ENCODE measurements around the gene VAMP2. TPM values are rescaled to one million over a fixed set of nuclear protein-coding genes. Genes with fewer than 3 reads are reported as not detected.

The VAMP2 gene
- total and polyA plus RNA-seq, 9 of the 15 experiments (the other 6 are each of a cell fraction or from before 2014, with no cell fraction given), result 2.3 to 31.8 (median 6.0) TPM

DNA sequence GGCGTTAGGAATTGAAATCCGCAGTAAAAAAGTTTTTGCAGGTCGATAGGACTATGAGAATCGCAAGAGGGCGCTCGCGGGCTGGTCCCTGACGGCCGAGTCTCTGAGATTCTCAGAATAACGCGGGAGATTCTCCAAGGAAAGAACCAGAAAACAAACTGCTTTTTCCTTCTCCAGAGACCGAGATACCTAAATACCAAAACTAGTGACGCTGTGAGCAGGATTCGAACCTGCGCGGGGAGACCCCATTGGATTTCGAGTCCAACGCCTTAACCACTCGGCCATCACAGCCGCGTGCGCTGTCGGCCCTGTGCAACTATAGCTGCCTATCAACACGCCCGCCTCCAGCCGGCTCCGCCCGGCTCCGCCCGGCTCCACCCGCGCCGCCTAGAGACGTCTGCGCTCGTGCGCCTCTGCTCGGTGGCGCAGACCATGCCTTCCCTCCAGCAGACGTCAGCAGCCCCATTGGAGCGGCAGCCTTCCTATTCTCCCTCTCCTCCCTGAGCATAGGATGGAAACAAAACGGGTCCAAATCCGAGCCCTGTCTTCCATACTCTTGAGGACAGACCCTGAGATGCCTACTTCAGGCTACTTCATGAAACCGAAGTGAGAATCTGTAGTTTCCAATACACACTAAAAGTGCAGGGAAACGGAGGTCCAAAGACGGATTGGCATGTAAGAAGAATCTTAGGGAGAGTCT is 23.9 kb downstream of the VAMP2 start (continued):
- TF ChIP-seq HDAC1 (IDR thresholded peaks at IDR 0.05), result peak; percentile 40 to 67; a peak in 3 of 4 replicates
- peak; percentile 54 for TF ChIP-seq HMGN3 (IDR thresholded peaks at IDR 0.05; ENCODE audit: borderline replicate concordance, extremely low read depth, insufficient read length, low read depth, low read length)
- TF ChIP-seq, protein P1, sequence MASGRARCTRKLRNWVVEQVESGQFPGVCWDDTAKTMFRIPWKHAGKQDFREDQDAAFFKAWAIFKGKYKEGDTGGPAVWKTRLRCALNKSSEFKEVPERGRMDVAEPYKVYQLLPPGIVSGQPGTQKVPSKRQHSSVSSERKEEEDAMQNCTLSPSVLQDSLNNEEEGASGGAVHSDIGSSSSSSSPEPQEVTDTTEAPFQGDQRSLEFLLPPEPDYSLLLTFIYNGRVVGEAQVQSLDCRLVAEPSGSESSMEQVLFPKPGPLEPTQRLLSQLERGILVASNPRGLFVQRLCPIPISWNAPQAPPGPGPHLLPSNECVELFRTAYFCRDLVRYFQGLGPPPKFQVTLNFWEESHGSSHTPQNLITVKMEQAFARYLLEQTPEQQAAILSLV (tag; IDR thresholded peaks at IDR 0.05), result no peak
- no peak for TF ChIP-seq ZNF212 (CRISPR knock-in tag; IDR thresholded peaks at IDR 0.05)
- no peak; the same call in 1 of the 2 replicates for TF ChIP-seq GATAD2B (IDR thresholded peaks at IDR 0.05; ENCODE audit: borderline replicate concordance)
- TF ChIP-seq, protein P2, sequence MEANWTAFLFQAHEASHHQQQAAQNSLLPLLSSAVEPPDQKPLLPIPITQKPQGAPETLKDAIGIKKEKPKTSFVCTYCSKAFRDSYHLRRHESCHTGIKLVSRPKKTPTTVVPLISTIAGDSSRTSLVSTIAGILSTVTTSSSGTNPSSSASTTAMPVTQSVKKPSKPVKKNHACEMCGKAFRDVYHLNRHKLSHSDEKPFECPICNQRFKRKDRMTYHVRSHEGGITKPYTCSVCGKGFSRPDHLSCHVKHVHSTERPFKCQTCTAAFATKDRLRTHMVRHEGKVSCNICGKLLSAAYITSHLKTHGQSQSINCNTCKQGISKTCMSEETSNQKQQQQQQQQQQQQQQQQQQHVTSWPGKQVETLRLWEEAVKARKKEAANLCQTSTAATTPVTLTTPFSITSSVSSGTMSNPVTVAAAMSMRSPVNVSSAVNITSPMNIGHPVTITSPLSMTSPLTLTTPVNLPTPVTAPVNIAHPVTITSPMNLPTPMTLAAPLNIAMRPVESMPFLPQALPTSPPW (CRISPR knock-in tag; IDR thresholded peaks at IDR 0.05), result no peak; the same call in 1 of the 2 replicates
- TF ChIP-seq, protein P3, sequence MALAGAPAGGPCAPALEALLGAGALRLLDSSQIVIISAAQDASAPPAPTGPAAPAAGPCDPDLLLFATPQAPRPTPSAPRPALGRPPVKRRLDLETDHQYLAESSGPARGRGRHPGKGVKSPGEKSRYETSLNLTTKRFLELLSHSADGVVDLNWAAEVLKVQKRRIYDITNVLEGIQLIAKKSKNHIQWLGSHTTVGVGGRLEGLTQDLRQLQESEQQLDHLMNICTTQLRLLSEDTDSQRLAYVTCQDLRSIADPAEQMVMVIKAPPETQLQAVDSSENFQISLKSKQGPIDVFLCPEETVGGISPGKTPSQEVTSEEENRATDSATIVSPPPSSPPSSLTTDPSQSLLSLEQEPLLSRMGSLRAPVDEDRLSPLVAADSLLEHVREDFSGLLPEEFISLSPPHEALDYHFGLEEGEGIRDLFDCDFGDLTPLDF (CRISPR knock-in tag; IDR thresholded peaks at IDR 0.05), result peak; percentile 69
- TF ChIP-seq GTF2A2 (tag; IDR thresholded peaks at IDR 0.05), result no peak
- TF ChIP-seq, protein P4, sequence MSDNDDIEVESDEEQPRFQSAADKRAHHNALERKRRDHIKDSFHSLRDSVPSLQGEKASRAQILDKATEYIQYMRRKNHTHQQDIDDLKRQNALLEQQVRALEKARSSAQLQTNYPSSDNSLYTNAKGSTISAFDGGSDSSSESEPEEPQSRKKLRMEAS (CRISPR knock-in tag; IDR thresholded peaks at IDR 0.05), result peak; percentile 91
- TF ChIP-seq BCOR (IDR thresholded peaks at IDR 0.05), result peak; percentile 44; the same call in 1 of the 2 replicates
- TF ChIP-seq MXI1 (IDR thresholded peaks at IDR 0.05; ENCODE audit: low read depth, low read length), result no peak; the same call in 1 of the 2 replicates
- TF ChIP-seq PCBP1 (IDR thresholded peaks at IDR 0.05; ENCODE audit: low read depth, low read length, poor library complexity, severe bottlenecking), result no peak
- TF ChIP-seq, protein P5, sequence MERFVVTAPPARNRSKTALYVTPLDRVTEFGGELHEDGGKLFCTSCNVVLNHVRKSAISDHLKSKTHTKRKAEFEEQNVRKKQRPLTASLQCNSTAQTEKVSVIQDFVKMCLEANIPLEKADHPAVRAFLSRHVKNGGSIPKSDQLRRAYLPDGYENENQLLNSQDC (CRISPR knock-in tag; IDR thresholded peaks at IDR 0.05), result no peak
- no peak for TF ChIP-seq NUFIP1 (IDR thresholded peaks at IDR 0.05; ENCODE audit: partially characterized antibody)
- TF ChIP-seq, protein P6, sequence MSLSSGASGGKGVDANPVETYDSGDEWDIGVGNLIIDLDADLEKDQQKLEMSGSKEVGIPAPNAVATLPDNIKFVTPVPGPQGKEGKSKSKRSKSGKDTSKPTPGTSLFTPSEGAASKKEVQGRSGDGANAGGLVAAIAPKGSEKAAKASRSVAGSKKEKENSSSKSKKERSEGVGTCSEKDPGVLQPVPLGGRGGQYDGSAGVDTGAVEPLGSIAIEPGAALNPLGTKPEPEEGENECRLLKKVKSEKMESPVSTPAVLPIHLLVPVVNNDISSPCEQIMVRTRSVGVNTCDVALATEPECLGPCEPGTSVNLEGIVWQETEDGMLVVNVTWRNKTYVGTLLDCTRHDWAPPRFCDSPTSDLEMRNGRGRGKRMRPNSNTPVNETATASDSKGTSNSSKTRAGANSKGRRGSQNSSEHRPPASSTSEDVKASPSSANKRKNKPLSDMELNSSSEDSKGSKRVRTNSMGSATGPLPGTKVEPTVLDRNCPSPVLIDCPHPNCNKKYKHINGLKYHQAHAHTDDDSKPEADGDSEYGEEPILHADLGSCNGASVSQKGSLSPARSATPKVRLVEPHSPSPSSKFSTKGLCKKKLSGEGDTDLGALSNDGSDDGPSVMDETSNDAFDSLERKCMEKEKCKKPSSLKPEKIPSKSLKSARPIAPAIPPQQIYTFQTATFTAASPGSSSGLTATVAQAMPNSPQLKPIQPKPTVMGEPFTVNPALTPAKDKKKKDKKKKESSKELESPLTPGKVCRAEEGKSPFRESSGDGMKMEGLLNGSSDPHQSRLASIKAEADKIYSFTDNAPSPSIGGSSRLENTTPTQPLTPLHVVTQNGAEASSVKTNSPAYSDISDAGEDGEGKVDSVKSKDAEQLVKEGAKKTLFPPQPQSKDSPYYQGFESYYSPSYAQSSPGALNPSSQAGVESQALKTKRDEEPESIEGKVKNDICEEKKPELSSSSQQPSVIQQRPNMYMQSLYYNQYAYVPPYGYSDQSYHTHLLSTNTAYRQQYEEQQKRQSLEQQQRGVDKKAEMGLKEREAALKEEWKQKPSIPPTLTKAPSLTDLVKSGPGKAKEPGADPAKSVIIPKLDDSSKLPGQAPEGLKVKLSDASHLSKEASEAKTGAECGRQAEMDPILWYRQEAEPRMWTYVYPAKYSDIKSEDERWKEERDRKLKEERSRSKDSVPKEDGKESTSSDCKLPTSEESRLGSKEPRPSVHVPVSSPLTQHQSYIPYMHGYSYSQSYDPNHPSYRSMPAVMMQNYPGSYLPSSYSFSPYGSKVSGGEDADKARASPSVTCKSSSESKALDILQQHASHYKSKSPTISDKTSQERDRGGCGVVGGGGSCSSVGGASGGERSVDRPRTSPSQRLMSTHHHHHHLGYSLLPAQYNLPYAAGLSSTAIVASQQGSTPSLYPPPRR (CRISPR knock-in tag; IDR thresholded peaks at IDR 0.05; ENCODE audit: borderline replicate concordance), result no peak; the same call in 1 of the 2 replicates
- TF ChIP-seq ZNF165 (CRISPR knock-in tag; IDR thresholded peaks at IDR 0.05; ENCODE audit: borderline replicate concordance), result no peak
- TF ChIP-seq SAP30 (IDR thresholded peaks at IDR 0.05; ENCODE audit: borderline replicate concordance, insufficient read depth, low read depth, low read length, poor library complexity, severe bottlenecking), result no peak
- no peak for TF ChIP-seq COPS2 (conservative IDR thresholded peaks at IDR 0.05)
